ENCODE results near the gene SYT8.

SYT8 gene

GRCh38 chr11:1863352-1864216, 28.8 kb downstream of the SYT8 start:
- Mint-ChIP-seq H3K27me3 (no peaks in the 10 kb centered on the region), H3K4me3 (no peak overlapping the region), H3K36me3 (ENCODE audit: low read depth) (no peaks in the 10 kb centered on the region), H3K4me1 (peaks cover 13% of the 10 kb centered on the region), H3K27ac (peak overlapping the region; percentile 26), H3K9me3 (no peaks in the 10 kb centered on the region)
- ATAC-seq (no peak), DNase-seq (no peak)

DNA sequence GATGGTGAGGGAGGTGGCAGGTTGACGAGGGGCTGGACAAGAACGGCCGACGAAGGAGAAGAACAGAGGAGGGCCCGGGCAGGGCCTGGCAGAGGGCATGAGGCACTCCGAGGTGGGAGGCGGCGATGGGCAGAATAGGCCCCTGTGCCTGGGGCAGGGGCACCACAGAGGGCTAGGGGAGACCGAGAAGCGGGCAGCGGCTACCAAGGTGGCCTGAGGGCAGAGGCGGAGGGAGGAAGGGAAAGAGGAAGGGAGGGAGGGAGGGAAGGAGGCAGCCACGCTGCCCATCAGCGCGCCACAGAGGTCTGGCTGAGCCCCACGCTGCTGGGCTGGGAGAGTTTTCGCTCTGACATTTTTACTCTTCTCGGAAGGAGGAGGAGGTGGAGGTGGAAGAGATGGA, 29.4 kb downstream of the SYT8 start:
- Mint-ChIP-seq H3K36me3 (ENCODE audit: low read depth) (no peaks in the 10 kb centered on the region), H3K9me3 (no peaks in the 10 kb centered on the region), H3K27me3 (no peaks in the 10 kb centered on the region), H3K27ac (no peak overlapping the region), H3K4me1 (peaks cover 17% of the 10 kb centered on the region), H3K4me3 (no peak overlapping the region)
- ATAC-seq (no peak), DNase-seq (no peak)

DNA sequence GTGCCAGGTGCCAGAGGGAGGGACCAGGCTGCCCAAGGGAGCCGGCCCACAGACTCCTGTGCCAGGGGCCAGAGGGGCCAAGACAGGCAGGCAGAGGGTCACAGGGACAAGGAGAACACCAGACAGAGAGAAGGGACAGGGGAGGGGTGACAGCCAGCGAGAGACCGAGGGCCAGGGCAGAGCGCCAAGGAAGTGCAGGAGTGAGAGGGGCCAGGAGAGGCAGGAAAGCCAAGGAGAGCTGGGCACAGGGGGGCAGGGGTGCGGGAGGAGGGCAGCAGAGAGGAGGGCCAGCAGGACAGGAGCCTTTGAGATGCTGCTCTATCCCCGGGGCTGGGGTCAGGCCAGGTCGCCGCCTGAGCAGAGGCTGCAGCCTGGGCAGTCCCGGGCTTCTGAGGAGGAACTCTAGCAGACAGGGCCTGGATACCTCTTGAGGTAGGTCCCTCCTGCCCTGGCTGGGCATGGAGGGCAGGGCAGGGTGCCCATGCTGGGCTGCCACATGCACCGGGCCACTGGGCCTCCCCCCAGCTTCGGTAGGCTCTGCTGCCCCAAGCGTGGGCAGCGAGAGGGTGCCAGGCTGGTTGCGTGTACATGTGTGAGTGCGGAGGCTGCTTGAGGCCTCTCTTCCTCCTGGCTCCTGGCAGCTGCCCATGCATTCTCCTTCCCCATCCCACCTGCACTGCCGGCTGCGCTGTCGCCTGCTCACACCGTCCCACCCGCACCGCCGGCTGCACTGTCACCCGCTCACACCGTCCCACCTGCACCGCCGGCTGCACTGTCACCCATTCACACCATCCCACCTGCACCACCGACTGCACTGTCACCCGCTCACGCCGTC, 30.3 kb downstream of the SYT8 start:
- Mint-ChIP-seq H3K27me3 (no peaks in the 10 kb centered on the region), H3K27ac (no peak overlapping the region), H3K36me3 (ENCODE audit: low read depth) (no peaks in the 10 kb centered on the region), H3K9me3 (no peaks in the 10 kb centered on the region), H3K4me1 (peaks cover 25% of the 10 kb centered on the region), H3K4me3 (no peak overlapping the region)
- DNase-seq, result no peak
- ATAC-seq, result no peak

- no peak overlapping the region for H3K4me3 Mint-ChIP-seq
- H3K4me1 Mint-ChIP-seq, result peaks cover 36% of the 10 kb centered on the region
- DNase-seq, result no peak
- no peak for ATAC-seq
- H3K9me3 Mint-ChIP-seq, result no peaks in the 10 kb centered on the region
- no peaks in the 10 kb centered on the region for H3K27me3 Mint-ChIP-seq
- no peaks in the 10 kb centered on the region for H3K36me3 Mint-ChIP-seq (ENCODE audit: low read depth)
- no peak overlapping the region for H3K27ac Mint-ChIP-seq
Observed at GRCh38 chr11:1866226-1866625, 31.4 kb downstream of the SYT8 start.

- Mint-ChIP-seq H3K27ac (no peak overlapping the region), H3K4me1 (peaks cover 37% of the 10 kb centered on the region), H3K4me3 (no peak overlapping the region), H3K27me3 (no peaks in the 10 kb centered on the region), H3K36me3 (ENCODE audit: low read depth) (no peaks in the 10 kb centered on the region), H3K9me3 (no peaks in the 10 kb centered on the region)
- ATAC-seq (no peak), DNase-seq (no peak)
Observed at GRCh38 chr11:1866776-1867175, 32.0 kb downstream of the SYT8 start.

DNA sequence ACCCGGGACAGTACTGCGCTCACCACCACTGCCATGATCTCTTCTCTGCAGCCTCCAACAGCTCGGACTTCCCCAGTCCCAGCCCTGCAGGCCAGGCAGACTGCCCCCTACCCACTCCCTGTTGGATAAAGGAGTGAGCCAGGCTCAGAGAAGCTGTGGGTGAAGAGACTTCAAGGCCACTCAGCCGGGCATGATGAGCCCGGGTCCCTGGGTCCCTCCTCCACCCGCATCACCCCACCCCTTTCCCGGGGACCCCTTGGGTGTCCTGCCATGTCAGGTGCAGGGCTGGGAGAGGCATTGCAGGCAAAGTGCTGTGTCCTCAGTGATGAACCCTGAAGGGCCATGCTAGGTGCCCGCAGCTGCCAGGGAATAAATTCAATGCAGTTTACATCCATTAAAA, 32.6 kb downstream of the SYT8 start:
- Mint-ChIP-seq H3K27ac (no peak overlapping the region), H3K9me3 (no peaks in the 10 kb centered on the region), H3K27me3 (no peaks in the 10 kb centered on the region), H3K4me1 (peaks cover 38% of the 10 kb centered on the region), H3K4me3 (no peak overlapping the region), H3K36me3 (ENCODE audit: low read depth) (no peaks in the 10 kb centered on the region)
- no peak for DNase-seq
- ATAC-seq, result no peak

GRCh38 chr11:1868056-1868635, 33.4 kb downstream of the SYT8 start:
- DNase-seq (no peak), ATAC-seq (no peak)
- H3K27ac Mint-ChIP-seq, result no peak overlapping the region
- H3K4me3 Mint-ChIP-seq, result no peak overlapping the region
- no peaks in the 10 kb centered on the region for H3K27me3 Mint-ChIP-seq
- H3K36me3 Mint-ChIP-seq (ENCODE audit: low read depth), result no peaks in the 10 kb centered on the region
- no peaks in the 10 kb centered on the region for H3K9me3 Mint-ChIP-seq
- H3K4me1 Mint-ChIP-seq, result peaks cover 41% of the 10 kb centered on the region

GRCh38 chr11:1868636-1869291, 34.0 kb downstream of the SYT8 start:
- H3K4me3 Mint-ChIP-seq, result no peak overlapping the region
- no peaks in the 10 kb centered on the region for H3K9me3 Mint-ChIP-seq
- DNase-seq (no peak), ATAC-seq (no peak)
- no peaks in the 10 kb centered on the region for H3K36me3 Mint-ChIP-seq (ENCODE audit: low read depth)
- H3K27me3 Mint-ChIP-seq, result no peaks in the 10 kb centered on the region
- H3K4me1 Mint-ChIP-seq, result peaks cover 43% of the 10 kb centered on the region
- H3K27ac Mint-ChIP-seq, result no peak overlapping the region

- H3K27me3 Mint-ChIP-seq, result no peaks in the 10 kb centered on the region
- ATAC-seq, result no peak
- H3K27ac Mint-ChIP-seq, result no peak overlapping the region
- peaks cover 40% of the 10 kb centered on the region for H3K4me1 Mint-ChIP-seq
- no peak for DNase-seq
- H3K36me3 Mint-ChIP-seq (ENCODE audit: low read depth), result no peaks in the 10 kb centered on the region
- H3K9me3 Mint-ChIP-seq, result no peaks in the 10 kb centered on the region
- no peak overlapping the region for H3K4me3 Mint-ChIP-seq
Observed at GRCh38 chr11:1869427-1870325, 34.9 kb downstream of the SYT8 start.

- DNase-seq (no peak), ATAC-seq (no peak)
- H3K4me1 Mint-ChIP-seq, result peaks cover 40% of the 10 kb centered on the region
- peak overlapping the region; percentile 37 for H3K4me3 Mint-ChIP-seq
- no peak overlapping the region for H3K27ac Mint-ChIP-seq
- H3K9me3 Mint-ChIP-seq, result no peaks in the 10 kb centered on the region
- H3K36me3 Mint-ChIP-seq (ENCODE audit: low read depth), result no peaks in the 10 kb centered on the region
- H3K27me3 Mint-ChIP-seq, result no peaks in the 10 kb centered on the region
Observed at GRCh38 chr11:1870326-1870696, 35.5 kb downstream of the SYT8 start.

- Mint-ChIP-seq H3K27ac (peak overlapping the region; percentile 61), H3K4me3 (peak overlapping the region; percentile 37), H3K27me3 (no peaks in the 10 kb centered on the region), H3K36me3 (ENCODE audit: low read depth) (no peaks in the 10 kb centered on the region), H3K9me3 (no peaks in the 10 kb centered on the region), H3K4me1 (peaks cover 37% of the 10 kb centered on the region)
- ATAC-seq (peak; percentile 50), DNase-seq (peak; percentile 44)
Observed at GRCh38 chr11:1870721-1871466, 36.1 kb downstream of the SYT8 start.

DNA sequence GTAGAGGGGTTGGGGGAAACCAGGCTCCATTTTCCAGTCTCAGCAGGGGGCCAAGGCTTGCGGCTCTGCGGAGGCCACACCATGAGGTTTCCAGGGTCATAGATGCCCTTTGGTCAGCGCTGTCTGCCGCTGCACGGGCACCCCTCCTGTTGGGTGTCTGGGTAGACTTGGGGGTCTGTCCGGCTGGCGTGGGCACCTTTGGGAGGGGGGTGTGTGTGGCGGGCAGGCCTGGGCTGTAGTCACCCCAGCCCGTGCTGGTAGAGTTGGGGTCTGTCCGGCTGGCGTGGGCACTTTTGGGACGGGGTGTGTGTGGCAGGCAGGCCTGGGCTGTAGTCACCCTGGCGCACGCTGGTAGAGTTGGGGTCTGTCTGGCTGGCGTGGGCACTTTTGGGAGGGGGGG, 36.7 kb downstream of the SYT8 start:
- H3K4me1 Mint-ChIP-seq, result peaks cover 38% of the 10 kb centered on the region
- no peak for DNase-seq
- no peak overlapping the region for H3K27ac Mint-ChIP-seq
- H3K27me3 Mint-ChIP-seq, result no peaks in the 10 kb centered on the region
- H3K36me3 Mint-ChIP-seq (ENCODE audit: low read depth), result no peaks in the 10 kb centered on the region
- no peaks in the 10 kb centered on the region for H3K9me3 Mint-ChIP-seq
- ATAC-seq, result no peak
- H3K4me3 Mint-ChIP-seq, result no peak overlapping the region

DNA sequence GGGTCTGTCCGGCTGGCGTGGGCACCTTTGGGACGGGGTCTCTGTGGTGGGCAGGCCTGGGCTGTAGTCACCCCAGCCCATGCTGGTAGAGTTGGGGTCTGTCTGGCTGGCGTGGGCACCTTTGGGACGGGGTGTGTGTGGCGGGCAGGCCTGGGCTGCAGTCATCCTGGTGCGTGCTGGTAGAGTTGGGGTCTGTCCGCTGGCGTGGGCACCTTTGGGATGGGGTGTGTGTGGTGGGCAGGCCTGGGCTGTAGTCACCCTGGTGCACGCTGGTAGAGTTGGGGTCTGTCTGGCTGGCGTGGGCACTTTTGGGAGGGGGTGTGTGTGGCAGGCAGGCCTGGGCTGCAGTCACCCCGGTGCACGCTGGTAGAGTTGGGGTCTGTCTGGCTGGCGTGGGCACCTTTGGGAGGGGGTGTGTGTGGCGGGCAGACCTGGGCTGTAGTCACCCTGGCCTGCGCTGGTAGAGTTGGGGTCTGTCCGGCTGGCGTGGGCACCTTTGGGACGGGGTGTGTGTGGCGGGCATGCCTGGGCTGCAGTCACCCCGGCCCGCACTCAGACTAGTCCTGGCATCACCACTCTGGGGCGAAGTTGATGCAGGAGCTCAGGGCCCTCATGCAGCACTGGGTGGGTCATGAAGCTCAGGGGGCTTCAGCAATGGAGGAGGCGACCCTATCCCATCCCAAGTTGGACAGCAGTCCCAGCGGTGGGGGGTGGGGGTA, 37.6 kb downstream of the SYT8 start:
- Mint-ChIP-seq H3K27ac (no peak overlapping the region), H3K36me3 (ENCODE audit: low read depth) (no peaks in the 10 kb centered on the region), H3K9me3 (no peaks in the 10 kb centered on the region), H3K27me3 (no peaks in the 10 kb centered on the region), H3K4me3 (no peak overlapping the region), H3K4me1 (peaks cover 38% of the 10 kb centered on the region)
- DNase-seq, result no peak
- ATAC-seq, result no peak
